Osteoblast (primary cell): ENCODE measurements around the gene MAPK8. TPM values are rescaled to one million over a fixed set of nuclear protein-coding genes. Genes with fewer than 3 reads are reported as not detected.

ENCODE experiments used
- DNase-seq: peaks from one replicate; pipeline ENCODE4 v3.0.0; 2011; ENCODE audit warnings: low spot score, mixed read lengths; ENCODE audit not compliant: insufficient read length; ENCODE audit errors: missing footprints
- H2AFZ ChIP-seq: 2 replicates; pipeline ENCODE4 v1.6.0; 2011; ENCODE audit warnings: mild to moderate bottlenecking, low read length
- H3K27ac ChIP-seq: 2 replicates; pipeline ENCODE4 v1.5.1; 2011; ENCODE audit warnings: mild to moderate bottlenecking, low read depth, low read length, moderate library complexity
- H3K27me3 ChIP-seq: 2 replicates; pipeline ENCODE4 v1.6.0; 2012; ENCODE audit warnings: mild to moderate bottlenecking, control low read depth, inconsistent platforms, low read length, moderate library complexity; ENCODE audit not compliant: insufficient read depth
- H3K36me3 ChIP-seq: 2 replicates; pipeline ENCODE4 v1.5.1; 2011; ENCODE audit warnings: mild to moderate bottlenecking, low read length, control low read depth, moderate library complexity; ENCODE audit not compliant: insufficient read depth
- H3K4me1 ChIP-seq: 2 replicates; pipeline ENCODE4 v1.5.1; 2011; ENCODE audit warnings: mild to moderate bottlenecking, low read length, control low read depth, moderate library complexity; ENCODE audit not compliant: insufficient read depth
- H3K4me2 ChIP-seq: 2 replicates; pipeline ENCODE4 v1.6.0; 2011; ENCODE audit warnings: mild to moderate bottlenecking, low read length; ENCODE audit not compliant: insufficient read depth
- H3K4me3 ChIP-seq: fragments of 200-600 bp; sonication (generic); 3 replicates; pipeline ENCODE4 v1.5.1; 2012; ENCODE audit warnings: mild to moderate bottlenecking, low read length, inconsistent platforms; ENCODE audit not compliant: insufficient read depth
- H3K79me2 ChIP-seq: 2 replicates; pipeline ENCODE4 v1.6.0; 2012; ENCODE audit warnings: mild to moderate bottlenecking, low read length, control low read depth, inconsistent platforms; ENCODE audit not compliant: insufficient read depth
- H3K9me3 ChIP-seq: 2 replicates; pipeline ENCODE4 v1.5.1; 2011; ENCODE audit warnings: low read depth, low read length, control low read depth
- H4K20me1 ChIP-seq: 2 replicates; pipeline ENCODE4 v1.6.0; 2012; ENCODE audit warnings: mild to moderate bottlenecking, low read length, control low read depth; ENCODE audit not compliant: insufficient read depth
- total RNA-seq: library from RNA; depleted of rRNA; stranded (reverse); fragments of >200 nt; gene quantifications from 2 replicates; pipeline ENCODE4 v1.2.3, GENCODE V29; 2012
- TF ChIP-seq, protein P1 (sequence below): IDR thresholded peaks from 2 replicates; pipeline ENCODE4 v1.5.1; 2011; ENCODE audit warnings: mild to moderate bottlenecking, low read depth, low read length, moderate library complexity; ENCODE audit errors: extremely low read depth

Gene MAPK8
- total RNA-seq, 1 donor = 55.7 TPM

DNA sequence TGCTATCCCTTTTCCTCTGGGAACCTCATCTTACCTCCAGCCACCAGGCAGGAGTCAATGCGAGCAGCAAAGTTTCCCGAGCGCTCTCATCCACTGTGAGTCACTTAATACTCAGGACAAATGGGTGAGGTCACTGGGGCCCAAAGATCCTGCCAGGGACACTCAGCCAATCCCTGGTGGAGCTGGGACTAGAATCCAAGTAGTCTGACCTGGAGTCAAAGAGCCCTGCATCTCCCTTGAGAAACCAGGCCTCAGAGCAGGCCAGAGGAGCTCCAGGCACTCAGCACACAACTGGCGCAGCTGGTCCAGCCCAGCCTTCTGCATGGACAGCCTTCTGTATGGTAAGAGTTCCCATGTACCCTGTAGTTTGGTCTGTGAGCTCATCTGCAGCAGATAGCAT lies 142.3 kb downstream of the MAPK8 start:
- DNase-seq = peak; percentile 99
- Histone ChIP-seq H3K27ac (peak overlapping the region; percentile 45), H3K4me3 (no peak overlapping the region), H3K9me3 (no peaks in the 10 kb centered on the region), H4K20me1 (peaks cover 40% of the 10 kb centered on the region), H2AFZ (no peak overlapping the region), H3K36me3 (peaks cover 73% of the 10 kb centered on the region), H3K4me1 (peaks cover 17% of the 10 kb centered on the region), H3K79me2 (peaks cover 66% of the 10 kb centered on the region), H3K27me3 (no peaks in the 10 kb centered on the region), H3K4me2 (no peak overlapping the region)
- TF ChIP-seq, protein P1, sequence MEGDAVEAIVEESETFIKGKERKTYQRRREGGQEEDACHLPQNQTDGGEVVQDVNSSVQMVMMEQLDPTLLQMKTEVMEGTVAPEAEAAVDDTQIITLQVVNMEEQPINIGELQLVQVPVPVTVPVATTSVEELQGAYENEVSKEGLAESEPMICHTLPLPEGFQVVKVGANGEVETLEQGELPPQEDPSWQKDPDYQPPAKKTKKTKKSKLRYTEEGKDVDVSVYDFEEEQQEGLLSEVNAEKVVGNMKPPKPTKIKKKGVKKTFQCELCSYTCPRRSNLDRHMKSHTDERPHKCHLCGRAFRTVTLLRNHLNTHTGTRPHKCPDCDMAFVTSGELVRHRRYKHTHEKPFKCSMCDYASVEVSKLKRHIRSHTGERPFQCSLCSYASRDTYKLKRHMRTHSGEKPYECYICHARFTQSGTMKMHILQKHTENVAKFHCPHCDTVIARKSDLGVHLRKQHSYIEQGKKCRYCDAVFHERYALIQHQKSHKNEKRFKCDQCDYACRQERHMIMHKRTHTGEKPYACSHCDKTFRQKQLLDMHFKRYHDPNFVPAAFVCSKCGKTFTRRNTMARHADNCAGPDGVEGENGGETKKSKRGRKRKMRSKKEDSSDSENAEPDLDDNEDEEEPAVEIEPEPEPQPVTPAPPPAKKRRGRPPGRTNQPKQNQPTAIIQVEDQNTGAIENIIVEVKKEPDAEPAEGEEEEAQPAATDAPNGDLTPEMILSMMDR = no peak

DNA sequence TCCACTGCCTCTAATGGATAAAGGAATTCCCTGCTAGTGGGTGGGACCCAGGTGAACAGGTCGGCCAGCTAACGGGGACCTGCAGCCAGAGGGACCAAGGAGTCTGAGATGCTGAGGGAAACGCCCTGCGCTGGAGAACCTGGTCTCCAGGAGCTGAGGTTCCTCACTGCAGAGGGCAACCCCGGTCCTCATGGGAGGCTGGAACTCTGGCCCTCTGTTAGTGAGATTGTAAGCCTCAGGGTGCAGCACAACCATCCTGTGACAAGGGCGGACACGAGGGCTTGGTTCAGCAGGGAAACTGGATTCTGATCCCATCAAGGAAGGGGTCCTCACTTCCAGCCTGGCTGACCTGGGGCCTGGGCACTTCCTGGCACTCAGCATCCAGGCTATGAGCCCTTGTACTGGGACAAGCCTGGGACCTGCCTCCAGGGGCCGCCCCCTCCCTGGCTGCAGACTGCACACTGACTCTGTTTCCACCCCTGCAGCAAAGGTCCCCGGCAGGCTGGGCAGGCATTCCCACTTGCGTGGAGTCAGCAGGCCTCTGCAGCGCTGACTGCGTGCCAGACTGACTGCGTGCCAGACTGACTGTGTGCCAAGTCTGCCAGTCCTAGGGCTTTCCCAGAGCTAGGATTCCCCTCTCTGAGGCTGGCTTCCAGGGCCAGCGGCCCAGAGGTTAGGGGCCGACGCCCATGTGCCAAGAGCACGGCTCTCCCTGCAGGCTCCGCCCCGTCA lies 143.2 kb downstream of the MAPK8 start:
- H2AFZ ChIP-seq = no peak overlapping the region
- DNase-seq = peak; percentile 80
- H3K4me1 ChIP-seq = peaks cover 17% of the 10 kb centered on the region
- peaks cover 37% of the 10 kb centered on the region for H4K20me1 ChIP-seq
- H3K4me3 ChIP-seq = no peak overlapping the region
- no peak overlapping the region for H3K4me2 ChIP-seq
- H3K36me3 ChIP-seq = peaks cover 72% of the 10 kb centered on the region
- H3K27me3 ChIP-seq = no peaks in the 10 kb centered on the region
- no peaks in the 10 kb centered on the region for H3K9me3 ChIP-seq
- TF ChIP-seq, protein P1 = no peak
- peaks cover 69% of the 10 kb centered on the region for H3K79me2 ChIP-seq
- H3K27ac ChIP-seq = no peak overlapping the region

DNA sequence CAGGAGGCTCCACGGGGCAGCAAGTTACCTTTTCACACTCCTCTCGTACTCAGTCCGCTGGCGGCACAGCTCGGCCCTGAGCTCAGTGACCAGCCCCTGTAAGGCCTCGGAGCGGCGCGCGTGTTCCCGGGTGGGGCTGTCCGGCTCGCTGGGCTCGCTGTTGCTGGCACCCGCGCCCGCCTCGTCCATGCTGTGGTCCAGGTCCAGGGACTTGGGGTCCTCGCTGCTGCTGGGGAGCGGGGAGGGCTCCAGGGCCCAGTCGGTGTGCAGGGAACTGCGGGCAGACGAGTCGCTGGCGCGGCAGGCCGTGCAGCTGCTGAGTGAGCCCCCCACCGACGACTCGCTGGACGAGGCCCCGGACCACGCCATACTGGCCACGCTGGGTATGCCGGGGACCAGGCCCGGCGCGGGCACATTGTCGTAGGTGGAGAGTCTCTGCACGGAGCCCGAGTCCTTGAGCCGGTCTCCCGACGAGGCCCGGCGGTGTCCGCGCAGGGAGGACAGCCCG lies 143.8 kb downstream of the MAPK8 start:
- peaks cover 17% of the 10 kb centered on the region for H3K4me1 ChIP-seq
- peaks cover 75% of the 10 kb centered on the region for H3K79me2 ChIP-seq
- no peak overlapping the region for H2AFZ ChIP-seq
- H3K9me3 ChIP-seq = no peaks in the 10 kb centered on the region
- no peaks in the 10 kb centered on the region for H3K27me3 ChIP-seq
- no peak overlapping the region for H3K27ac ChIP-seq
- no peak overlapping the region for H3K4me2 ChIP-seq
- no peak overlapping the region for H3K4me3 ChIP-seq
- H4K20me1 ChIP-seq = peaks cover 37% of the 10 kb centered on the region
- TF ChIP-seq, protein P1 = no peak
- H3K36me3 ChIP-seq = peaks cover 67% of the 10 kb centered on the region
- peak; percentile 68 for DNase-seq

DNA sequence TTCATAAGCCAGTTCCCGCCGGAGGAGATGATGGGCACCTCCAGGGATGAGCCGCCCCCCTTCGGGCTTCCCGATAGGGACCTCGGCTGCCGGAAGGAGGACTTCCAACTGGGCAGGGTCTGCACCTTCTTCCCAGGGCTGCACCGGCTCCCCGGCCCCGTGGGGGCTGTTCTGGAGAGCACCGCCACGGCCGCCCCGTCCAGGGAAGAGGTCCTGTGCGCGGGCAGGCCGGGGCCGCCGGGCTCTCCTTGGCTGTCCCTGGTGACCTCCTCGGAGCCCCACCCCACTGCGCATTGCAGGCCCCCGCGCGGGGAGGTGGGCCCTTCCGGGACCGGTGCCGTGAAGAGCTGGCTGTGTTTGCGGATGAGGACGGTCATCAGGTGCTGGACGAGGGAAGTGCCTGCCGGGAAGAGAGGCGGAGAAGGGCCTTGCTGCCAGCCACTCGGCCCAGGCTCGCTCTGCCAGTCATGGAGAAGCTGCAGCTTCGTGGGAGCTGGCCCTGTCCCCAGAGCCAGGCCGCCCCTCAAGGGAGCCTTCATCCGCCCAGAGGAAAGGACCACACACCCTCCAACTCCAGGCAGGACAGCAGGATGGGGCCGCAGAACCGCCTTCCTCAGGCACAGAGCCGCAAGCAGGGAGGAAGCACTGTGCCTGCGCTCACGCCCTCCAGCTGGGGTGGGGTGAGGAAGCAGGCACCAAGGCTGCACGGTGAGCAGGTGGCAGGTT lies 144.4 kb downstream of the MAPK8 start:
- H3K4me1 ChIP-seq = peaks cover 17% of the 10 kb centered on the region
- H3K27ac ChIP-seq = no peak overlapping the region
- peaks cover 81% of the 10 kb centered on the region for H3K79me2 ChIP-seq
- H3K9me3 ChIP-seq = no peaks in the 10 kb centered on the region
- no peak overlapping the region for H3K4me2 ChIP-seq
- H3K36me3 ChIP-seq = peaks cover 61% of the 10 kb centered on the region
- H2AFZ ChIP-seq = no peak overlapping the region
- DNase-seq = peak; percentile 69
- TF ChIP-seq, protein P1 = no peak
- peaks cover 38% of the 10 kb centered on the region for H4K20me1 ChIP-seq
- no peak overlapping the region for H3K4me3 ChIP-seq
- no peaks in the 10 kb centered on the region for H3K27me3 ChIP-seq
